Esophagus squamous epithelium (tissue), 5 donors: ENCODE measurements around the gene DUSP23. TPM values are rescaled to one million over a fixed set of nuclear protein-coding genes. Genes with fewer than 3 reads are reported as not detected.
A peak's percentile ranks its signal among the peaks of the same experiment; 100 is the strongest.

Experiments
- DNase-seq: peaks from one replicate; lab custom pipeline; 2025; lab: John Stamatoyannopoulos, UW
- H3K27ac ChIP-seq, 4 donors: fragments of 200-600 bp; sonication (generic); one replicate each; pipeline ENCODE4 v1.5.1; 2016 to 2019; ENCODE audit warnings: mild to moderate bottlenecking in 1 of 4
- H3K27me3 ChIP-seq, 4 donors: fragments of 200-600 bp; sonication (generic); 1 replicate in 3 of 4; 2 replicates in 1 of 4; pipeline versions ENCODE4 v1.5.1 to v1.6.0; 2017 to 2021; ENCODE audit warnings: antibody characterized with exemption in 1 of 4
- H3K36me3 ChIP-seq, 3 donors: fragments of 200-600 bp; sonication (generic); one replicate each; pipeline ENCODE4 v1.5.1; 2016 to 2019
- H3K4me1 ChIP-seq, 3 donors: fragments of 200-600 bp; sonication (generic); one replicate each; pipeline ENCODE4 v1.5.1; 2017 to 2019
- H3K4me3 ChIP-seq, 4 donors: fragments of 200-600 bp; sonication (generic); 1 replicate in 3 of 4; 2 replicates in 1 of 4; pipeline ENCODE4 v1.5.1; 2016 to 2019; ENCODE audit warnings: mild to moderate bottlenecking in 2 of 4, moderate library complexity in 1 of 4
- H3K9me3 ChIP-seq, 3 donors: fragments of 200-600 bp; sonication (generic); one replicate each; pipeline ENCODE4 v1.5.1; 2016 to 2019
- CTCF ChIP-seq, 6 experiments: fragments of 450-650 bp in 4 of 6; fragments of 200-600 bp in 2 of 6; sonication (generic) in 2 of 6; IDR thresholded peaks; one replicate each; pipeline ENCODE4 v1.5.1; 2016 to 2019; ENCODE audit warnings: antibody characterized with exemption in 6 of 6, mild to moderate bottlenecking in 4 of 6, moderate library complexity in 4 of 6
- POLR2A ChIP-seq, 4 donors: fragments of 450-650 bp; IDR thresholded peaks; one replicate each; pipeline ENCODE4 v1.6.1; 2017; ENCODE audit warnings: antibody characterized with exemption in 4 of 4, mild to moderate bottlenecking in 4 of 4, moderate library complexity in 3 of 4
- WGBS, 2 donors: methylation state at CpG; one replicate each; pipeline ENCODE4 v1.1.5; 2018; 5-methylcytosine and 5-hydroxymethylcytosine counted together
- intact Hi-C: fragments of 100-400 bp; cut with DNase I; formaldehyde crosslinking; loops from one replicate; pipeline ENCODE4 v1.15.0; 2022
- total RNA-seq, 4 donors: library from RNA; depleted of rRNA; stranded (reverse); fragments of >200 nt; gene quantifications; one replicate each; pipeline ENCODE4 v1.1.0, GENCODE V29; 2016
- donor health status: DM: yes; HTN: yes; CAD: no.

Gene DUSP23
- total RNA-seq, 4 donors from 2014 or later, result 65.2 to 103 (median 91.3) TPM

GRCh38 chr1:159771127-159771895 lies 9.5 kb upstream of the DUSP23 start:
- TF ChIP-seq CTCF (IDR thresholded peaks at IDR 0.05) (no peak), POLR2A (IDR thresholded peaks at IDR 0.05) (no peak)
- no peaks in the 10 kb centered on the region for H3K4me1 ChIP-seq
- no peaks in the 10 kb centered on the region for H3K27me3 ChIP-seq
- 76 to 84% methylated on average over 2 of the region's 2 CpGs for WGBS, 2 donors
- intact Hi-C loops, result no loop called here
- DNase-seq, result no peak
- H3K36me3 ChIP-seq, result no peaks in the 10 kb centered on the region
- no peak overlapping the region for H3K4me3 ChIP-seq
- no peaks in the 10 kb centered on the region for H3K9me3 ChIP-seq
- no peak overlapping the region for H3K27ac ChIP-seq

GRCh38 chr1:159774465-159774864 lies 6.3 kb upstream of the DUSP23 start:
- DNase-seq, result no peak

GRCh38 chr1:159775716-159776115 lies 5.0 kb upstream of the DUSP23 start:
- DNase-seq, result no peak
- TF ChIP-seq POLR2A (IDR thresholded peaks at IDR 0.05) (no peak), CTCF (IDR thresholded peaks at IDR 0.05) (peak in 1 of 6 experiments; percentile 12)
- Histone ChIP-seq H3K9me3 (no peaks in the 10 kb centered on the region), H3K27ac (no peak overlapping the region), H3K27me3 (no peaks in the 10 kb centered on the region), H3K4me1 (peaks cover 9 to 24% (median 13%) of the 10 kb centered on the region in 3 donors), H3K36me3 (no peaks in the 10 kb centered on the region), H3K4me3 (no peak overlapping the region)
- intact Hi-C loops, result no loop called here
- 54 to 85% methylated on average over 2 of the region's 2 CpGs for WGBS, 2 donors

More at GRCh38 chr1:159774465-159774864, 6.3 kb upstream of the DUSP23 start:
- H3K4me3 ChIP-seq, result no peak overlapping the region
- no peaks in the 10 kb centered on the region for H3K36me3 ChIP-seq
- TF ChIP-seq CTCF (IDR thresholded peaks at IDR 0.05) (no peak), POLR2A (IDR thresholded peaks at IDR 0.05) (no peak)
- peak overlapping the region in 1 of 4 donors; percentile 42 for H3K27ac ChIP-seq
- WGBS, 2 donors, result 52 to 54% methylated on average over 2 of the region's 2 CpGs
- H3K4me1 ChIP-seq, result peaks cover 4 to 13% (median 9%) of the 10 kb centered on the region in 3 donors
- intact Hi-C loops, result no loop called here
- H3K9me3 ChIP-seq, result no peaks in the 10 kb centered on the region
- H3K27me3 ChIP-seq, result no peaks in the 10 kb centered on the region

GRCh38 chr1:159778266-159778665 lies 2.5 kb upstream of the DUSP23 start:
- intact Hi-C loops, result no loop called here
- H3K9me3 ChIP-seq, result no peaks in the 10 kb centered on the region
- peak overlapping the region in 1 of 4 donors; percentile 95 for H3K27ac ChIP-seq
- no peak for DNase-seq
- peak overlapping the region in 2 of 4 donors; percentile 16 to 31 for H3K4me3 ChIP-seq
- no peaks in the 10 kb centered on the region for H3K27me3 ChIP-seq
- peaks cover 13 to 44% (median 19%) of the 10 kb centered on the region in 3 donors for H3K4me1 ChIP-seq
- TF ChIP-seq CTCF (IDR thresholded peaks at IDR 0.05), result no peak
- TF ChIP-seq POLR2A (IDR thresholded peaks at IDR 0.05), result no peak
- peaks cover 0 to 11% (median 0%) of the 10 kb centered on the region in 3 donors for H3K36me3 ChIP-seq
- WGBS, 2 donors, result 78 to 81% methylated on average over 4 of the region's 4 CpGs

GRCh38 chr1:159779403-159779851 lies 1.3 kb upstream of the DUSP23 start:
- no peaks in the 10 kb centered on the region for H3K27me3 ChIP-seq
- peak overlapping the region in 2 of 4 donors; percentile 16 to 31 for H3K4me3 ChIP-seq
- peaks cover 13 to 44% (median 19%) of the 10 kb centered on the region in 3 donors for H3K4me1 ChIP-seq
- H3K27ac ChIP-seq, result peak overlapping the region; percentile 60 to 95 (median 70)
- 16 to 26% methylated on average over 2 of the region's 2 CpGs for WGBS, 2 donors
- H3K36me3 ChIP-seq, result peaks cover 0 to 11% (median 0%) of the 10 kb centered on the region in 3 donors
- no peaks in the 10 kb centered on the region for H3K9me3 ChIP-seq
- intact Hi-C loops, result no loop called here
- no peak for TF ChIP-seq CTCF (IDR thresholded peaks at IDR 0.05)
- TF ChIP-seq POLR2A (IDR thresholded peaks at IDR 0.05), result no peak
- DNase-seq, result no peak
